HFFc6 (cell line): ENCODE measurements around the gene MSI2. TPM values are rescaled to one million over a fixed set of nuclear protein-coding genes. Genes with fewer than 3 reads are reported as not detected.
A peak's percentile ranks its signal among the peaks of the same experiment; 100 is the strongest.

Experiments used
- DNase-seq: peaks from one replicate; pipeline ENCODE4 v3.0.0-alpha.2; 2018
- H3K27ac Mint-ChIP-seq: 2 replicates; pipeline ENCODE4 v1.8.0; 2020; ENCODE audit warnings: mild to moderate bottlenecking, mixed read lengths
- H3K27me3 Mint-ChIP-seq: 2 replicates; pipeline ENCODE4 v1.8.0; 2021; ENCODE audit warnings: mild to moderate bottlenecking, moderate library complexity, mixed read lengths; ENCODE audit not compliant: insufficient read depth
- H3K36me3 Mint-ChIP-seq: 2 replicates; pipeline ENCODE4 v1.8.0; 2021; ENCODE audit warnings: low read depth, mixed read lengths
- H3K4me1 Mint-ChIP-seq: 2 replicates; pipeline ENCODE4 v1.8.0; 2020; ENCODE audit warnings: low read depth, mixed read lengths
- H3K4me3 Mint-ChIP-seq: 2 replicates; pipeline ENCODE4 v1.8.0; 2020; ENCODE audit warnings: mild to moderate bottlenecking, moderate library complexity, mixed read lengths
- H3K9me3 Mint-ChIP-seq: 2 replicates; pipeline ENCODE4 v1.8.0; 2020; ENCODE audit warnings: mild to moderate bottlenecking, mixed read lengths
- total RNA-seq, 6 experiments: library from RNA; stranded (reverse); fragmentation: NEBNext Ultra II Directional; extraction: Animal tissue kit (Norgen Biotek cat#: 25700); gene quantifications; 2 replicates in 1 of 6; 3 replicates in 5 of 6; pipeline ENCODE4 v1.2.3, GENCODE V29; 2021
- TF ChIP-seq, protein P1 (sequence below): fragments of 200-600 bp; sonication (generic); IDR thresholded peaks from 2 replicates; pipeline ENCODE4 v1.5.0; 2021; ENCODE audit warnings: antibody characterized with exemption, mild to moderate bottlenecking

Gene MSI2
- total RNA-seq, 6 experiments from 2014 or later: 53.5 to 71.7 (median 55.0) TPM

DNA sequence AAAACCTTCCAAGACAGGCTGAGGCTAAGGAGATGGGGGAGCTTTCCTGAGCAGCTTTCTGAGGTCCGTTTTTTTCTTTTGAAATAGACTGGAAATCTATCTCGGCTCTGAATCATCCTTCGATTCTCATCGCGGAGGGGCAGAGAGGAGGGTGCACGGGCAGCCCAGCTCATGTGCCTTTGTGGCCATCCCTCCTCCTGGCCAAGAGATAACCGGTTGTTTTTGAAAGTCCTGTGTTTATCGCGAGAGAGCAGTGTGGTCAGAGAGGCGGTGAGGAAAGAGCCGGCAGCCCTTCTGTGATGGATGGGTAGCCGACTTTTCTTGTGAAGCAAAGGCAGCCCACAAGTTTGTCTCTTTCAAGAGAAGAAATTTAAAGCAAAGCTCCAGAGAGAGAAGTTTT lies 297.2 kb downstream of the MSI2 start:
- Mint-ChIP-seq H3K27ac (peak overlapping the region; percentile 89), H3K9me3 (no peaks in the 10 kb centered on the region), H3K4me3 (peak overlapping the region; percentile 62; the same call in 1 of the 2 replicates), H3K4me1 (peaks cover 61% of the 10 kb centered on the region), H3K36me3 (no peaks in the 10 kb centered on the region), H3K27me3 (peaks cover 2% of the 10 kb centered on the region; the same call in 1 of the 2 replicates)
- TF ChIP-seq, protein P1, sequence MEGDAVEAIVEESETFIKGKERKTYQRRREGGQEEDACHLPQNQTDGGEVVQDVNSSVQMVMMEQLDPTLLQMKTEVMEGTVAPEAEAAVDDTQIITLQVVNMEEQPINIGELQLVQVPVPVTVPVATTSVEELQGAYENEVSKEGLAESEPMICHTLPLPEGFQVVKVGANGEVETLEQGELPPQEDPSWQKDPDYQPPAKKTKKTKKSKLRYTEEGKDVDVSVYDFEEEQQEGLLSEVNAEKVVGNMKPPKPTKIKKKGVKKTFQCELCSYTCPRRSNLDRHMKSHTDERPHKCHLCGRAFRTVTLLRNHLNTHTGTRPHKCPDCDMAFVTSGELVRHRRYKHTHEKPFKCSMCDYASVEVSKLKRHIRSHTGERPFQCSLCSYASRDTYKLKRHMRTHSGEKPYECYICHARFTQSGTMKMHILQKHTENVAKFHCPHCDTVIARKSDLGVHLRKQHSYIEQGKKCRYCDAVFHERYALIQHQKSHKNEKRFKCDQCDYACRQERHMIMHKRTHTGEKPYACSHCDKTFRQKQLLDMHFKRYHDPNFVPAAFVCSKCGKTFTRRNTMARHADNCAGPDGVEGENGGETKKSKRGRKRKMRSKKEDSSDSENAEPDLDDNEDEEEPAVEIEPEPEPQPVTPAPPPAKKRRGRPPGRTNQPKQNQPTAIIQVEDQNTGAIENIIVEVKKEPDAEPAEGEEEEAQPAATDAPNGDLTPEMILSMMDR: no peak
- DNase-seq: peak; percentile 9

GRCh38 chr17:57553991-57554825 lies 297.9 kb downstream of the MSI2 start:
- H3K27ac Mint-ChIP-seq: peak overlapping the region; percentile 89; the same call in 1 of the 2 replicates
- no peaks in the 10 kb centered on the region for H3K36me3 Mint-ChIP-seq
- H3K9me3 Mint-ChIP-seq: no peaks in the 10 kb centered on the region
- TF ChIP-seq, protein P1: no peak
- peaks cover 2% of the 10 kb centered on the region; the same call in 1 of the 2 replicates for H3K27me3 Mint-ChIP-seq
- no peak overlapping the region; the same call in 1 of the 2 replicates for H3K4me3 Mint-ChIP-seq
- no peak for DNase-seq
- H3K4me1 Mint-ChIP-seq: peaks cover 61% of the 10 kb centered on the region

GRCh38 chr17:57554826-57555635 lies 298.7 kb downstream of the MSI2 start:
- TF ChIP-seq, protein P1: no peak
- H3K27ac Mint-ChIP-seq: peak overlapping the region; percentile 29; the same call in 1 of the 2 replicates
- no peaks in the 10 kb centered on the region for H3K9me3 Mint-ChIP-seq
- H3K27me3 Mint-ChIP-seq: peaks cover 2% of the 10 kb centered on the region; the same call in 1 of the 2 replicates
- DNase-seq: no peak
- H3K4me3 Mint-ChIP-seq: no peak overlapping the region
- H3K4me1 Mint-ChIP-seq: peaks cover 61% of the 10 kb centered on the region
- H3K36me3 Mint-ChIP-seq: no peaks in the 10 kb centered on the region

- Mint-ChIP-seq H3K4me1 (peaks cover 61% of the 10 kb centered on the region), H3K4me3 (no peak overlapping the region), H3K36me3 (no peaks in the 10 kb centered on the region), H3K27ac (peak overlapping the region; percentile 29; the same call in 1 of the 2 replicates), H3K27me3 (peaks cover 2% of the 10 kb centered on the region; the same call in 1 of the 2 replicates), H3K9me3 (no peaks in the 10 kb centered on the region)
- TF ChIP-seq, protein P1: no peak
- no peak for DNase-seq
Measured at GRCh38 chr17:57555636-57556175, 299.4 kb downstream of the MSI2 start.

DNA sequence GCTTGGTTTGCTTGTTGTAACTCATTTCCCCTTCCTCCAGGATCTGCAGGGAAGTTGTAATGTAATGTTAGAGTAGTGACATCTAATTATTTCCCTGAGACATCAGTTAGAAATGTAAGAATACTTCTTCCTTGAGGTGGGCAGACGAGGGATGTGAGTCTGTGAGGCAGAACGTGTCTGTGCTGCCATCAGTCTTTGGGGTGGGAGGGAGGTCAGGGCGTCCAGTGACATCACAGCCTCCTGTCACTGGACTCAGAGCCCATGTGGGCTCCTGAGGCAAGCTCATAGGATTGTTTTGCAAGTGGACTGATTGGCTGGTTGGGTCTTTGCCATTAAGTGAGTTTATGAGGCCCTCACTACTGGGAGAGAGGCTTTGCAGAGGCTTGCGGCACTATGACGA lies 300.0 kb downstream of the MSI2 start:
- Mint-ChIP-seq H3K27me3 (peaks cover 2% of the 10 kb centered on the region; the same call in 1 of the 2 replicates), H3K9me3 (no peaks in the 10 kb centered on the region), H3K27ac (peak overlapping the region; percentile 14; the same call in 1 of the 2 replicates), H3K4me1 (peaks cover 61% of the 10 kb centered on the region), H3K36me3 (no peaks in the 10 kb centered on the region), H3K4me3 (no peak overlapping the region)
- TF ChIP-seq, protein P1: no peak
- DNase-seq: peak; percentile 9
